KMS-11 (cell line): ENCODE measurements around the gene SSBP3.
A peak's percentile ranks its signal among the peaks of the same experiment; 100 is the strongest.

Source experiments
- H2AFZ ChIP-seq: fragments of 200-600 bp; sonication (generic); 2 replicates; pipeline ENCODE4 v1.6.1; 2016; ENCODE audit warnings: antibody characterized with exemption, mixed run types, low read depth
- H3K27ac ChIP-seq: fragments of 200-600 bp; sonication (generic); 2 replicates; pipeline ENCODE4 v1.6.1; 2016; ENCODE audit warnings: mild to moderate bottlenecking, mixed run types
- H3K27me3 ChIP-seq: fragments of 200-600 bp; sonication (generic); 2 replicates; pipeline ENCODE4 v1.6.1; 2017; ENCODE audit warnings: mild to moderate bottlenecking, low read depth, mixed run types, moderate library complexity; ENCODE audit not compliant: insufficient read depth
- H3K36me3 ChIP-seq: fragments of 200-600 bp; sonication (generic); 2 replicates; pipeline ENCODE4 v1.6.1; 2017; ENCODE audit warnings: mild to moderate bottlenecking, mixed run types; ENCODE audit not compliant: insufficient read depth
- H3K4me1 ChIP-seq: fragments of 200-600 bp; sonication (generic); 2 replicates; pipeline ENCODE4 v1.6.1; 2016; ENCODE audit warnings: mild to moderate bottlenecking, low read depth, mixed run types; ENCODE audit not compliant: poor library complexity, severe bottlenecking
- H3K4me2 ChIP-seq: fragments of 200-600 bp; sonication (generic); 2 replicates; pipeline ENCODE4 v1.7.0; 2016; ENCODE audit warnings: mild to moderate bottlenecking, mixed run types
- H3K4me3 ChIP-seq: fragments of 200-600 bp; sonication (generic); IDR thresholded peaks from 2 replicates; pipeline ENCODE4 v1.6.1; 2017; ENCODE audit warnings: low read depth, low read length, mixed read lengths; ENCODE audit not compliant: insufficient read depth
- H3K79me2 ChIP-seq: fragments of 200-600 bp; sonication (generic); 2 replicates; pipeline ENCODE4 v1.6.1; 2016; ENCODE audit warnings: low read depth, mixed run types; ENCODE audit not compliant: insufficient read depth
- H3K9ac ChIP-seq: fragments of 200-600 bp; sonication (generic); 2 replicates; pipeline ENCODE4 v1.6.1; 2016; ENCODE audit warnings: mild to moderate bottlenecking, mixed run types
- H4K20me1 ChIP-seq: fragments of 200-600 bp; sonication (generic); 2 replicates; pipeline ENCODE4 v1.6.1; 2016; ENCODE audit warnings: mild to moderate bottlenecking, mixed run types; ENCODE audit not compliant: insufficient read depth
- CTCF ChIP-seq: fragments of 200-600 bp; sonication (generic); conservative IDR thresholded peaks from 2 replicates; pipeline ENCODE4 v1.6.1; 2017; ENCODE audit warnings: low read depth, mild to moderate bottlenecking, antibody characterized with exemption, low read length, moderate library complexity, mixed read lengths

Gene SSBP3

GRCh38 chr1:54409156-54410142 lies 3.3 kb upstream of the SSBP3 start:
- no peaks in the 10 kb centered on the region; the same call in 1 of the 2 replicates for H4K20me1 ChIP-seq
- 0 out of 2 replicates have a peak, but pooled peaks cover 3% of the 10 kb centered on the region for H3K79me2 ChIP-seq
- H3K27ac ChIP-seq: peak overlapping the region; percentile 73
- H2AFZ ChIP-seq: peak overlapping the region; percentile 53
- no peak for TF ChIP-seq CTCF
- peak overlapping the region; percentile 52 for H3K4me3 ChIP-seq
- H3K4me2 ChIP-seq: peak overlapping the region; percentile 91
- peaks cover 33% of the 10 kb centered on the region for H3K4me1 ChIP-seq
- H3K36me3 ChIP-seq: no peaks in the 10 kb centered on the region
- H3K27me3 ChIP-seq: no peaks in the 10 kb centered on the region
- H3K9ac ChIP-seq: peak overlapping the region; percentile 24; the same call in 1 of the 2 replicates

GRCh38 chr1:54408147-54409066 lies 2.2 kb upstream of the SSBP3 start:
- Histone ChIP-seq H3K36me3 (no peaks in the 10 kb centered on the region), H2AFZ (peak overlapping the region; percentile 53), H4K20me1 (no peaks in the 10 kb centered on the region; the same call in 1 of the 2 replicates), H3K27me3 (no peaks in the 10 kb centered on the region), H3K4me3 (no peak overlapping the region), H3K4me2 (peak overlapping the region; percentile 91), H3K79me2 (peaks cover 9% of the 10 kb centered on the region; the same call in 1 of the 2 replicates), H3K27ac (peak overlapping the region; percentile 73), H3K4me1 (peaks cover 38% of the 10 kb centered on the region), H3K9ac (peak overlapping the region; percentile 66; the same call in 1 of the 2 replicates)
- no peak for TF ChIP-seq CTCF

- H3K4me2 ChIP-seq: peak overlapping the region; percentile 91
- H3K4me1 ChIP-seq: peaks cover 38% of the 10 kb centered on the region
- no peak for TF ChIP-seq CTCF
- H3K27ac ChIP-seq: peak overlapping the region; percentile 73
- peak overlapping the region; percentile 88 for H3K4me3 ChIP-seq
- H3K36me3 ChIP-seq: no peaks in the 10 kb centered on the region
- peak overlapping the region; percentile 66; the same call in 1 of the 2 replicates for H3K9ac ChIP-seq
- peaks cover 12% of the 10 kb centered on the region; the same call in 1 of the 2 replicates for H3K79me2 ChIP-seq
- H3K27me3 ChIP-seq: no peaks in the 10 kb centered on the region
- H4K20me1 ChIP-seq: no peaks in the 10 kb centered on the region; the same call in 1 of the 2 replicates
- H2AFZ ChIP-seq: peak overlapping the region; percentile 53
These were observed 1.4 kb upstream of the SSBP3 start for GRCh38 chr1:54407404-54408146.

- no peak for TF ChIP-seq CTCF
- Histone ChIP-seq H3K36me3 (no peaks in the 10 kb centered on the region), H3K4me2 (peak overlapping the region; percentile 91), H3K27ac (peak overlapping the region; percentile 73), H4K20me1 (no peaks in the 10 kb centered on the region; the same call in 1 of the 2 replicates), H3K27me3 (no peaks in the 10 kb centered on the region), H3K9ac (peak overlapping the region; percentile 66; the same call in 1 of the 2 replicates), H3K79me2 (peaks cover 14% of the 10 kb centered on the region; the same call in 1 of the 2 replicates), H3K4me1 (peaks cover 38% of the 10 kb centered on the region), H2AFZ (peak overlapping the region; percentile 53), H3K4me3 (peak overlapping the region; percentile 88)
These were observed 885 bp upstream of the SSBP3 start for GRCh38 chr1:54407154-54407403.
